Measurements from ENCODE around the gene HEXA.
"Not testable (repeated sequence)": the region's sequence is repeated elsewhere in the genome, so short reads cannot be mapped to it uniquely, and the experiment has no call there.

Gene HEXA

GRCh38 chr15:72375846-72376581 lies at the start of gene HEXA:
Gene HEXA (minus strand): TSS chr15:72376014. CDS start chr15:72375972, 42 bp downstream.
- peak; percentile 37 for DNase-seq

GRCh38 chr15:72423256-72423655 lies 47.4 kb upstream of the HEXA start:
- no peak for DNase-seq

GRCh38 chr15:72421484-72421883 lies 45.7 kb upstream of the HEXA start:
- DNase-seq: no peak

GRCh38 chr15:72420576-72420975 lies 44.8 kb upstream of the HEXA start:
- no peak for DNase-seq

GRCh38 chr15:72419768-72420167 lies 44.0 kb upstream of the HEXA start:
- DNase-seq: not testable (repeated sequence)

- no peak for DNase-seq
Observed at GRCh38 chr15:72415304-72415703, 39.5 kb upstream of the HEXA start.

GRCh38 chr15:72413337-72413736 lies 37.5 kb upstream of the HEXA start:
- DNase-seq: not testable (repeated sequence)

GRCh38 chr15:72411544-72411943 lies 35.7 kb upstream of the HEXA start:
- DNase-seq: no peak

GRCh38 chr15:72411111-72411510 lies 35.3 kb upstream of the HEXA start:
- DNase-seq: no peak

GRCh38 chr15:72406936-72407335 lies 31.1 kb upstream of the HEXA start:
- no peak for DNase-seq

- DNase-seq: no peak
Observed at GRCh38 chr15:72404841-72405240, 29.0 kb upstream of the HEXA start.

- DNase-seq: no peak
Observed at GRCh38 chr15:72404356-72404755, 28.5 kb upstream of the HEXA start.

- no peak for DNase-seq
Observed at GRCh38 chr15:72402726-72403125, 26.9 kb upstream of the HEXA start.

- no peak for DNase-seq
Observed at GRCh38 chr15:72398648-72399047, 22.8 kb upstream of the HEXA start.

- DNase-seq: no peak
Observed at GRCh38 chr15:72397796-72398588, 22.2 kb upstream of the HEXA start, which contains the start of gene TMEM202. Gene TMEM202 (plus strand): TSS chr15:72398305. CDS start chr15:72398327, 22 bp downstream.

GRCh38 chr15:72396331-72396730 lies 20.5 kb upstream of the HEXA start:
- not testable (repeated sequence) for DNase-seq

GRCh38 chr15:72389231-72389630 lies 13.4 kb upstream of the HEXA start:
- no peak for DNase-seq

- DNase-seq: no peak
Observed at GRCh38 chr15:72387741-72388140, 11.9 kb upstream of the HEXA start.

GRCh38 chr15:72382146-72382545 lies 6.3 kb upstream of the HEXA start:
- DNase-seq: no peak

- DNase-seq: no peak
Observed at GRCh38 chr15:72380743-72381142, 4.9 kb upstream of the HEXA start.

- DNase-seq: no peak
Observed at GRCh38 chr15:72379856-72380430, 4.1 kb upstream of the HEXA start.

- not testable (repeated sequence) for DNase-seq
Observed at GRCh38 chr15:72379106-72379505, 3.3 kb upstream of the HEXA start.

- no peak for DNase-seq
Observed at GRCh38 chr15:72377331-72377730, 1.5 kb upstream of the HEXA start.

- DNase-seq: no peak
Observed at GRCh38 chr15:72375501-72375845, 341 bp downstream of the HEXA start.
